K562 (cell line): Measurements from ENCODE around the gene PDK1. TPM values are rescaled to one million over a fixed set of nuclear protein-coding genes. Genes with fewer than 3 reads are reported as not detected.
"Not testable (repeated sequence)": the region's sequence is repeated elsewhere in the genome, so short reads cannot be mapped to it uniquely, and the experiment has no call there.

Experiments
- ATAC-seq: fragments of 200-7000 bp; cut with Tn5 transposase; 3 replicates; pipeline ENCODE4 v1.9.1; 2020; ENCODE audit warnings: moderate library complexity
- BruUV-seq: library from RNA; stranded (reverse); fragments of 400-500 nt; replicated peaks from 2 replicates; lab custom pipeline; 2021; lab: Mats Ljungman, UMichigan
- CTCF ChIA-PET: fragments of 300-600 bp; formaldehyde crosslinking; extraction: SDS; loops from one replicate; lab custom pipeline; 2021; ENCODE audit warnings: low intra/inter-chr PET ratio; lab: Yijun Ruan, JAX
- POLR2A ChIA-PET: fragments of 300-600, 350-650 bp; sonication (Branson Sonifier 250); formaldehyde crosslinking; extraction: SDS; loops from one replicate; lab custom pipeline; 2021; ENCODE audit warnings: antibody characterized with exemption, inconsistent platforms; lab: Yijun Ruan, JAX
- DNase-seq, 4 experiments: peaks; one replicate each; pipeline versions ENCODE4 v3.0.0 to v3.0.0-alpha.2; 2011 to 2018; ENCODE audit warnings: low spot score in 3 of 4, mixed read lengths in 3 of 4; ENCODE audit errors: extremely low read depth in 1 of 4
- FAIRE-seq: peaks from 2 replicates; lab custom pipeline; 2011; peaks lifted over from hg19 to GRCh38; lab: Jason Lieb, UNC
- H2AFZ ChIP-seq: 2 replicates; pipeline ENCODE4 v1.6.0; 2011; ENCODE audit warnings: low read depth, low read length, control low read depth, inconsistent platforms
- H3K27ac ChIP-seq: fragments of 200-600 bp; 3 replicates; pipeline ENCODE4 v1.8.0; 2011; ENCODE audit warnings: low read depth, mild to moderate bottlenecking, control low read depth, inconsistent platforms, low read length, moderate library complexity, mixed read lengths; ENCODE audit errors: extremely low read depth
- H3K27me3 ChIP-seq, 2 experiments: fragments of 300-600 bp in 1 of 2; 2 replicates in 1 of 2; 3 replicates in 1 of 2; pipeline versions ENCODE4 v1.6.0 to v1.8.0; 2011; ENCODE audit warnings: inconsistent platforms in 2 of 2, low read length in 2 of 2, mild to moderate bottlenecking in 1 of 2, mixed read lengths in 1 of 2, moderate library complexity in 1 of 2; ENCODE audit not compliant: control insufficient read depth in 2 of 2, insufficient read depth in 2 of 2
- H3K36me3 ChIP-seq: fragments of 300-600 bp; 3 replicates; pipeline ENCODE4 v1.8.0; 2011; ENCODE audit warnings: mild to moderate bottlenecking, low read length, inconsistent platforms; ENCODE audit not compliant: control insufficient read depth, insufficient read depth
- H3K4me1 ChIP-seq, 2 experiments: fragments of 200-600 bp in 1 of 2; replicated peaks in 1 of 2; 2 replicates in 1 of 2; 3 replicates in 1 of 2; pipeline versions ENCODE4 v1.5.1 to v1.8.0; 2011; ENCODE audit warnings: inconsistent platforms in 2 of 2, low read length in 2 of 2, mild to moderate bottlenecking in 1 of 2, mixed read lengths in 1 of 2, moderate library complexity in 1 of 2; ENCODE audit not compliant: control insufficient read depth in 2 of 2, insufficient read depth in 2 of 2
- H3K4me2 ChIP-seq: 2 replicates; pipeline ENCODE4 v1.6.1; 2011; ENCODE audit warnings: low read length, control low read depth, inconsistent platforms, mixed read lengths; ENCODE audit not compliant: insufficient read depth
- H3K4me3 ChIP-seq: fragments of 200-600 bp; sonication (generic), shearing (Covaris generic); 2 replicates; pipeline ENCODE4 v1.5.1; 2016; ENCODE audit warnings: control low read depth, inconsistent platforms
- H3K79me2 ChIP-seq: fragments of 200-600 bp; 3 replicates; pipeline ENCODE4 v1.8.0; 2011; ENCODE audit warnings: low read length, inconsistent platforms; ENCODE audit not compliant: control insufficient read depth, insufficient read depth
- H3K9ac ChIP-seq, 2 experiments: 2 replicates each; pipeline versions ENCODE4 v1.6.0 to v1.6.1; 2011; ENCODE audit warnings: low read depth in 2 of 2, low read length in 2 of 2, control low read depth in 1 of 2, inconsistent platforms in 1 of 2, mild to moderate bottlenecking in 1 of 2, mixed read lengths in 1 of 2; ENCODE audit not compliant: insufficient read depth in 1 of 2
- H3K9me1 ChIP-seq: one replicate; pipeline ENCODE4 v1.6.0; 2011; ENCODE audit warnings: inconsistent platforms, mild to moderate bottlenecking, low read length, moderate library complexity; ENCODE audit not compliant: control insufficient read depth, insufficient read depth
- H3K9me3 ChIP-seq: replicated peaks from 2 replicates; pipeline ENCODE4 v1.5.1; 2011; ENCODE audit warnings: low read depth, low read length, inconsistent platforms; ENCODE audit not compliant: control insufficient read depth, insufficient read depth
- H4K20me1 ChIP-seq: replicated peaks from 2 replicates; pipeline ENCODE4 v1.6.1; 2011; ENCODE audit warnings: low read length, inconsistent platforms, mixed read lengths; ENCODE audit not compliant: control insufficient read depth, insufficient read depth
- BMI1 ChIP-seq: fragments of 150-350 bp; IDR thresholded peaks from 2 replicates; pipeline ENCODE4 v1.6.1; 2014; ENCODE audit warnings: low read length
- CHAMP1 ChIP-seq: fragments of 450-650 bp; IDR thresholded peaks from 2 replicates; pipeline ENCODE4 v1.6.1; 2016; ENCODE audit warnings: mild to moderate bottlenecking
- KAT7 ChIP-seq: sonication (generic); formaldehyde crosslinking; IDR thresholded peaks from 2 replicates; pipeline ENCODE4 v1.8.0; 2022; ENCODE audit warnings: missing genetic modification reagents, mild to moderate bottlenecking, borderline replicate concordance
- ZBTB9 ChIP-seq: fragments of 450-650 bp; formaldehyde crosslinking; IDR thresholded peaks from 2 replicates; pipeline ENCODE4 v1.4.0; 2020; ENCODE audit warnings: mild to moderate bottlenecking, moderate library complexity
- ZNF655 ChIP-seq: fragments of 250-450 bp; sonication (Bioruptor Pico); IDR thresholded peaks from 2 replicates; pipeline ENCODE4 v1.5.0; 2021
- ZNF778 ChIP-seq: fragments of 450-650 bp; formaldehyde crosslinking; IDR thresholded peaks from 2 replicates; pipeline ENCODE4 v1.4.0; 2020; ENCODE audit warnings: mild to moderate bottlenecking, moderate library complexity
- WGBS: fragments of 100-300 bp; shearing (Covaris generic); methylation state at CpG from one replicate; pipeline ENCODE4 v1.1.6; 2016; ENCODE audit warnings: low coverage, mixed read lengths; ENCODE audit not compliant: insufficient coverage; ENCODE audit errors: missing lambda C conversion rate; 5-methylcytosine and 5-hydroxymethylcytosine counted together
- in situ Hi-C: fragments of 300-500 bp; cut with MboI; formaldehyde crosslinking; loops from 4 replicates; pipeline ENCODE4 v1.15.0; 2018; ENCODE audit warnings: inconsistent platforms, mixed read lengths
- intact Hi-C: fragments of 100-400 bp; cut with micrococcal nuclease; formaldehyde crosslinking; loops from 2 replicates; pipeline ENCODE4 v1.14.2; 2022
- polyA plus RNA-seq, 8 experiments: library from polyadenylated mRNA; depleted of rRNA in 4 of 8; stranded (reverse) in 5 of 8; unstranded in 3 of 8; fragments of >200 nt; fragmentation: Nextera tagmentation in 2 of 8; fragmentation: Illumina TruSeq in 1 of 8; extraction: Ambion mirVana in 2 of 8; extraction: Trizol in 1 of 8; gene quantifications; 2 replicates each; pipeline versions ENCODE4 v1.2.1 to v1.2.3, GENCODE V29; 2011 to 2014; ENCODE audit warnings: inconsistent platforms in 1 of 8, missing spikeins in 1 of 8
- total RNA-seq, 7 experiments: library from RNA; depleted of rRNA in 6 of 7; stranded (reverse); fragments of >200 nt in 6 of 7; fragmentation: Illumina TruSeq in 2 of 7; extraction: Trizol in 2 of 7; gene quantifications; 2 replicates each; pipeline versions ENCODE4 v1.2.1 to v1.2.3, GENCODE V29; 2011 to 2021; ENCODE audit warnings: low replicate concordance in 1 of 7

Gene PDK1
- total and polyA plus RNA-seq, 9 of the 15 experiments (the other 6 are each of a cell fraction or from before 2014, with no cell fraction given), result 3.5 to 176 (median 13.9) TPM

- TF ChIP-seq KAT7 (CRISPR knock-in tag) (no peak), ZBTB9 (CRISPR knock-in tag) (no peak), ZNF778 (CRISPR knock-in tag) (no peak), BMI1 (no peak), ZNF655 (CRISPR knock-in tag) (no peak), CHAMP1 (no peak)
Observed at GRCh38 chr2:172588931-172589330, 33.0 kb downstream of the PDK1 start (continued).

- H3K9ac ChIP-seq, ATAC-seq, H3K4me2 ChIP-seq, DNase-seq, H3K4me3 ChIP-seq, POLR2A ChIA-PET, FAIRE-seq, H3K4me1 ChIP-seq, BruUV-seq, H3K27me3 ChIP-seq, H3K9me3 ChIP-seq, in situ Hi-C loops, H2AFZ ChIP-seq, intact Hi-C loops, CTCF ChIA-PET, H4K20me1 ChIP-seq, H3K9me1 ChIP-seq, H3K27ac ChIP-seq, H3K79me2 ChIP-seq: not testable (repeated sequence)
- 90% methylated on average over 4 of the region's 4 CpGs for WGBS
- peaks cover 71% of the 10 kb centered on the region for H3K36me3 ChIP-seq
Observed at GRCh38 chr2:172591386-172591785, 35.5 kb downstream of the PDK1 start.
